ENCODE data around the gene LIMS1.

The LIMS1 gene

GRCh38 chr2:108589372-108589771 lies 55.1 kb downstream of the LIMS1 start:
- Histone ChIP-seq H3K4me3 (ENCODE audit: low read depth, low read length) (no peak overlapping the region), H3K9me3 (ENCODE audit: control insufficient read depth, insufficient read depth, low read depth, low read length) (no peaks in the 10 kb centered on the region), H3K4me1 (ENCODE audit: control insufficient read depth, insufficient read depth, low read length) (peaks cover 15% of the 10 kb centered on the region), H3K36me3 (ENCODE audit: control insufficient read depth in 2 of 2, insufficient read depth in 1 of 2, low read length in 2 of 2) (no peaks in the 10 kb centered on the region), H3K27ac (ENCODE audit: extremely low read depth, low read depth, low read length) (no peak overlapping the region)
- TF ChIP-seq SP7 (tag by site-specific recombination; IDR thresholded peaks at IDR 0.05) (no peak), GLIS1 (tag by site-specific recombination; IDR thresholded peaks at IDR 0.05) (no peak), EGR2 (tag by site-specific recombination; IDR thresholded peaks at IDR 0.05; ENCODE audit: low read depth) (no peak), ZNF266 (tag by site-specific recombination; IDR thresholded peaks at IDR 0.05; ENCODE audit: low read depth) (no peak), ZNF19 (tag by site-specific recombination; IDR thresholded peaks at IDR 0.05; ENCODE audit: low read depth) (no peak), ZNF837 (tag by site-specific recombination; IDR thresholded peaks at IDR 0.05) (no peak), ZNF138 (tag by site-specific recombination; IDR thresholded peaks at IDR 0.05; ENCODE audit: borderline replicate concordance) (no peak), ZNF391 (tag by site-specific recombination; IDR thresholded peaks at IDR 0.05; ENCODE audit: borderline replicate concordance, low read depth) (no peak), BCL11A (tag by site-specific recombination; IDR thresholded peaks at IDR 0.05; ENCODE audit: low read depth) (no peak), ZNF398 (tag by site-specific recombination; IDR thresholded peaks at IDR 0.05) (no peak), ZNF561 (tag by site-specific recombination; IDR thresholded peaks at IDR 0.05; ENCODE audit: borderline replicate concordance) (no peak), ZBTB1 (tag by site-specific recombination; IDR thresholded peaks at IDR 0.05) (no peak), KLF10 (tag by site-specific recombination; IDR thresholded peaks at IDR 0.05) (no peak), WT1 (tag by site-specific recombination; IDR thresholded peaks at IDR 0.05) (no peak), FEZF1 (tag by site-specific recombination; IDR thresholded peaks at IDR 0.05) (no peak), ZNF654 (tag by site-specific recombination; IDR thresholded peaks at IDR 0.05; ENCODE audit: low read depth) (no peak), SCRT1 (tag by site-specific recombination; IDR thresholded peaks at IDR 0.05; ENCODE audit: borderline replicate concordance) (no peak)
- TF ChIP-seq, protein P1, sequence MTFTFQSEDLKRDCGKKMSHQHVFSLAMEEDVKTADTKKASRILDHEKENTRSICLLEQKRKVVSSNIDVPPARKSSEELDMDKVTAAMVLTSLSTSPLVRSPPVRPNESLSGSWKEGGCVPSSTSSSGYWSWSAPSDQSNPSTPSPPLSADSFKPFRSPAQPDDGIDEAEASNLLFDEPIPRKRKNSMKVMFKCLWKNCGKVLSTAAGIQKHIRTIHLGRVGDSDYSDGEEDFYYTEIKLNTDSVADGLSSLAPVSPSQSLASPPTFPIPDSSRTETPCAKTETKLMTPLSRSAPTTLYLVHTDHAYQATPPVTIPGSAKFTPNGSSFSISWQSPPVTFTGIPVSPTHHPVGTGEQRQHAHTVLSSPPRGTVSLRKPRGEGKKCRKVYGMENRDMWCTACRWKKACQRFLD (tag by site-specific recombination; IDR thresholded peaks at IDR 0.05) = no peak
- TF ChIP-seq, protein P2, sequence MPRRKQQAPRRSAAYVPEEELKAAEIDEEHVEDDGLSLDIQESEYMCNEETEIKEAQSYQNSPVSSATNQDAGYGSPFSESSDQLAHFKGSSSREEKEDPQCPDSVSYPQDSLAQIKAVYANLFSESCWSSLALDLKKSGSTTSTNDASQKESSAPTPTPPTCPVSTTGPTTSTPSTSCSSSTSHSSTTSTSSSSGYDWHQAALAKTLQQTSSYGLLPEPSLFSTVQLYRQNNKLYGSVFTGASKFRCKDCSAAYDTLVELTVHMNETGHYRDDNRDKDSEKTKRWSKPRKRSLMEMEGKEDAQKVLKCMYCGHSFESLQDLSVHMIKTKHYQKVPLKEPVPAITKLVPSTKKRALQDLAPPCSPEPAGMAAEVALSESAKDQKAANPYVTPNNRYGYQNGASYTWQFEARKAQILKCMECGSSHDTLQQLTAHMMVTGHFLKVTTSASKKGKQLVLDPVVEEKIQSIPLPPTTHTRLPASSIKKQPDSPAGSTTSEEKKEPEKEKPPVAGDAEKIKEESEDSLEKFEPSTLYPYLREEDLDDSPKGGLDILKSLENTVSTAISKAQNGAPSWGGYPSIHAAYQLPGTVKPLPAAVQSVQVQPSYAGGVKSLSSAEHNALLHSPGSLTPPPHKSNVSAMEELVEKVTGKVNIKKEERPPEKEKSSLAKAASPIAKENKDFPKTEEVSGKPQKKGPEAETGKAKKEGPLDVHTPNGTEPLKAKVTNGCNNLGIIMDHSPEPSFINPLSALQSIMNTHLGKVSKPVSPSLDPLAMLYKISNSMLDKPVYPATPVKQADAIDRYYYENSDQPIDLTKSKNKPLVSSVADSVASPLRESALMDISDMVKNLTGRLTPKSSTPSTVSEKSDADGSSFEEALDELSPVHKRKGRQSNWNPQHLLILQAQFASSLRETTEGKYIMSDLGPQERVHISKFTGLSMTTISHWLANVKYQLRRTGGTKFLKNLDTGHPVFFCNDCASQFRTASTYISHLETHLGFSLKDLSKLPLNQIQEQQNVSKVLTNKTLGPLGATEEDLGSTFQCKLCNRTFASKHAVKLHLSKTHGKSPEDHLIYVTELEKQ (tag by site-specific recombination; IDR thresholded peaks at IDR 0.05; ENCODE audit: borderline replicate concordance) = no peak
- TF ChIP-seq, protein P3, sequence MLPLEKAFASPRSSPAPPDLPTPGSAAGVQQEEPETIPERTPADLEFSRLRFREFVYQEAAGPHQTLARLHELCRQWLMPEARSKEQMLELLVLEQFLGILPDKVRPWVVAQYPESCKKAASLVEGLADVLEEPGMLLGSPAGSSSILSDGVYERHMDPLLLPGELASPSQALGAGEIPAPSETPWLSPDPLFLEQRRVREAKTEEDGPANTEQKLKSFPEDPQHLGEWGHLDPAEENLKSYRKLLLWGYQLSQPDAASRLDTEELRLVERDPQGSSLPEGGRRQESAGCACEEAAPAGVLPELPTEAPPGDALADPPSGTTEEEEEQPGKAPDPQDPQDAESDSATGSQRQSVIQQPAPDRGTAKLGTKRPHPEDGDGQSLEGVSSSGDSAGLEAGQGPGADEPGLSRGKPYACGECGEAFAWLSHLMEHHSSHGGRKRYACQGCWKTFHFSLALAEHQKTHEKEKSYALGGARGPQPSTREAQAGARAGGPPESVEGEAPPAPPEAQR (tag by site-specific recombination; IDR thresholded peaks at IDR 0.05) = no peak
- POLR2A ChIA-PET = no interaction called here
- CTCF ChIA-PET = no interaction called here
